ENCODE results near the gene GRXCR2.

Gene GRXCR2

GRCh38 chr5:145834917-145835847, 37.6 kb downstream of the GRXCR2 start, which contains the start of gene PRELID2:
PRELID2 (minus strand) TSS chr5:145835342; CDS start chr5:145835251, 91 bp downstream.
- no peak within 1 kb of the TSS for H4K8ac ChIP-seq (ENCODE audit: low read depth, low read length)
- peak within 1 kb of the TSS; percentile 14 for H3K18ac ChIP-seq (ENCODE audit: low read length)
- H2BK5ac ChIP-seq (ENCODE audit: low read length), result no peak within 1 kb of the TSS
- H3K56ac ChIP-seq (ENCODE audit: low read length), result peak within 1 kb of the TSS; percentile 88
- no CpG with 5 or more reads among the region's 71 CpGs for WGBS (ENCODE audit: extremely low coverage, insufficient coverage, low lambda C conversion rate)
- peak within 1 kb of the TSS; percentile 69 for H3K9ac ChIP-seq (ENCODE audit: low read length)
- no peak within 1 kb of the TSS for H3K23ac ChIP-seq (ENCODE audit: low read length)
- H3K27ac ChIP-seq (ENCODE audit: low read depth, low read length), result no peak within 1 kb of the TSS
- H3K4me2 ChIP-seq (ENCODE audit: low read length), result peak within 1 kb of the TSS; percentile 90
- no peak within 1 kb of the TSS for H4K5ac ChIP-seq (ENCODE audit: low read length)
- H3K79me1 ChIP-seq (ENCODE audit: low read length), result no peaks in the 10 kb centered on the region
- H2BK120ac ChIP-seq (ENCODE audit: low read depth, low read length), result no peak within 1 kb of the TSS
- no peaks in the 10 kb centered on the region for H3K27me3 ChIP-seq (ENCODE audit: insufficient read depth, low read length, poor library complexity)
- H2AK5ac ChIP-seq (ENCODE audit: low read length), result no peak within 1 kb of the TSS
- H3K4me1 ChIP-seq (ENCODE audit: control insufficient read depth, low read depth, low read length), result peaks cover 3% of the 10 kb centered on the region
- H3K36me3 ChIP-seq (ENCODE audit: control insufficient read depth, insufficient read depth, low read length), result no peaks in the 10 kb centered on the region
- peak within 1 kb of the TSS; percentile 50 for H3K4me3 ChIP-seq (ENCODE audit: low read length)
- H2BK15ac ChIP-seq (replicated peaks; ENCODE audit: low read depth), result no peak within 1 kb of the TSS
- H3K4ac ChIP-seq (ENCODE audit: low read depth, low read length), result no peak within 1 kb of the TSS
- DNase-seq, result peak; percentile 94
- no peaks in the 10 kb centered on the region for H3K79me2 ChIP-seq (ENCODE audit: control insufficient read depth, insufficient read depth, low read length)

GRCh38 chr5:145834554-145834916, 38.3 kb downstream of the GRXCR2 start:
- no peak overlapping the region for H2BK5ac ChIP-seq (ENCODE audit: low read length)
- no peaks in the 10 kb centered on the region for H3K79me2 ChIP-seq (ENCODE audit: control insufficient read depth, insufficient read depth, low read length)
- no peaks in the 10 kb centered on the region for H3K79me1 ChIP-seq (ENCODE audit: low read length)
- H3K4me3 ChIP-seq (ENCODE audit: low read length), result no peak overlapping the region
- peaks cover 3% of the 10 kb centered on the region for H3K4me1 ChIP-seq (ENCODE audit: control insufficient read depth, low read depth, low read length)
- WGBS (ENCODE audit: extremely low coverage, insufficient coverage, low lambda C conversion rate), result no CpG with 5 or more reads among the region's 10 CpGs
- no peak for DNase-seq
- H3K18ac ChIP-seq (ENCODE audit: low read length), result no peak overlapping the region
- H3K27me3 ChIP-seq (ENCODE audit: insufficient read depth, low read length, poor library complexity), result no peaks in the 10 kb centered on the region
- no peak overlapping the region for H4K8ac ChIP-seq (ENCODE audit: low read depth, low read length)
- H3K36me3 ChIP-seq (ENCODE audit: control insufficient read depth, insufficient read depth, low read length), result no peaks in the 10 kb centered on the region
- H3K9ac ChIP-seq (ENCODE audit: low read length), result no peak overlapping the region
- H3K56ac ChIP-seq (ENCODE audit: low read length), result no peak overlapping the region
- no peak overlapping the region for H3K27ac ChIP-seq (ENCODE audit: low read depth, low read length)
- no peak overlapping the region for H2BK120ac ChIP-seq (ENCODE audit: low read depth, low read length)
- H3K23ac ChIP-seq (ENCODE audit: low read length), result no peak overlapping the region
- peak overlapping the region; percentile 90 for H3K4me2 ChIP-seq (ENCODE audit: low read length)
- H2BK15ac ChIP-seq (replicated peaks; ENCODE audit: low read depth), result no peak overlapping the region
- H3K4ac ChIP-seq (ENCODE audit: low read depth, low read length), result no peak overlapping the region
- no peak overlapping the region for H4K5ac ChIP-seq (ENCODE audit: low read length)
- no peak overlapping the region for H2AK5ac ChIP-seq (ENCODE audit: low read length)

GRCh38 chr5:145833631-145834200, 39.1 kb downstream of the GRXCR2 start:
- Histone ChIP-seq H3K4me2 (ENCODE audit: low read length) (no peak overlapping the region), H2BK15ac (replicated peaks; ENCODE audit: low read depth) (no peak overlapping the region), H4K8ac (ENCODE audit: low read depth, low read length) (no peak overlapping the region), H3K18ac (ENCODE audit: low read length) (no peak overlapping the region), H2BK5ac (ENCODE audit: low read length) (no peak overlapping the region), H3K23ac (ENCODE audit: low read length) (no peak overlapping the region), H3K56ac (ENCODE audit: low read length) (no peak overlapping the region), H3K27ac (ENCODE audit: low read depth, low read length) (no peak overlapping the region), H2BK120ac (ENCODE audit: low read depth, low read length) (no peak overlapping the region), H3K4me3 (ENCODE audit: low read length) (no peak overlapping the region), H3K79me1 (ENCODE audit: low read length) (no peaks in the 10 kb centered on the region), H3K4ac (ENCODE audit: low read depth, low read length) (no peak overlapping the region), H3K4me1 (ENCODE audit: control insufficient read depth, low read depth, low read length) (peaks cover 3% of the 10 kb centered on the region), H2AK5ac (ENCODE audit: low read length) (no peak overlapping the region), H3K79me2 (ENCODE audit: control insufficient read depth, insufficient read depth, low read length) (no peaks in the 10 kb centered on the region), H3K36me3 (ENCODE audit: control insufficient read depth, insufficient read depth, low read length) (no peaks in the 10 kb centered on the region), H3K9ac (ENCODE audit: low read length) (no peak overlapping the region), H4K5ac (ENCODE audit: low read length) (no peak overlapping the region), H3K27me3 (ENCODE audit: insufficient read depth, low read length, poor library complexity) (no peaks in the 10 kb centered on the region)
- no peak for DNase-seq
- WGBS (ENCODE audit: extremely low coverage, insufficient coverage, low lambda C conversion rate), result no CpG with 5 or more reads among the region's 10 CpGs

DNA sequence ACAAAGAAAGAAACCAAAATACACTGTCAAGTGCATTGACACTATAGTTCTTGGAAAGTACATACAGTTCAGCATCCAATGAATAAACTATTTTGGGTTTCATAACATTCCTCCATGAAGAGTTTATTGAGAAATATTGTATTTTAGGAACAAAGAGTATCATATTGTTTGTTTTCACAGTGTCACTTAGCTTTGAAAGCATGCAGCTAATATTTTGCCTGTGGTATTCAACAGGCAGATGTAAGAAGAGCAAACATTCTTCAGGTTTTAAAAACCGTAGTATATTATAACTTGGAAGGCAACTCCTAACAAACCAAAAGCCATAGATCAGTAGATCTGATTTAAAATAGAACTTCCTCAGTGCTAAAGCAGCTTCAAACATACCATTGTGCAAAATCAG, 42.2 kb downstream of the GRXCR2 start:
- no peak overlapping the region for H3K23ac ChIP-seq (ENCODE audit: low read length)
- no peak overlapping the region for H3K4ac ChIP-seq (ENCODE audit: low read depth, low read length)

GRCh38 chr5:145829708-145830361, 43.0 kb downstream of the GRXCR2 start:
- no peak overlapping the region for H2BK5ac ChIP-seq (ENCODE audit: low read length)
- no peak overlapping the region for H4K8ac ChIP-seq (ENCODE audit: low read depth, low read length)
- no peak overlapping the region for H2AK5ac ChIP-seq (ENCODE audit: low read length)
- H3K56ac ChIP-seq (ENCODE audit: low read length), result no peak overlapping the region
- H3K27ac ChIP-seq (ENCODE audit: low read depth, low read length), result no peak overlapping the region
- no peaks in the 10 kb centered on the region for H3K36me3 ChIP-seq (ENCODE audit: control insufficient read depth, insufficient read depth, low read length)
- H3K4me1 ChIP-seq (ENCODE audit: control insufficient read depth, low read depth, low read length), result no peaks in the 10 kb centered on the region
- H3K18ac ChIP-seq (ENCODE audit: low read length), result no peak overlapping the region
- H3K27me3 ChIP-seq (ENCODE audit: insufficient read depth, low read length, poor library complexity), result no peaks in the 10 kb centered on the region
- no peak overlapping the region for H3K4ac ChIP-seq (ENCODE audit: low read depth, low read length)
- H2BK120ac ChIP-seq (ENCODE audit: low read depth, low read length), result no peak overlapping the region
- H3K79me1 ChIP-seq (ENCODE audit: low read length), result no peaks in the 10 kb centered on the region
- no peak for DNase-seq
- H4K5ac ChIP-seq (ENCODE audit: low read length), result no peak overlapping the region
- H3K4me2 ChIP-seq (ENCODE audit: low read length), result no peak overlapping the region
- H3K4me3 ChIP-seq (ENCODE audit: low read length), result no peak overlapping the region
- H2BK15ac ChIP-seq (replicated peaks; ENCODE audit: low read depth), result no peak overlapping the region
- no peaks in the 10 kb centered on the region for H3K79me2 ChIP-seq (ENCODE audit: control insufficient read depth, insufficient read depth, low read length)
- H3K9ac ChIP-seq (ENCODE audit: low read length), result no peak overlapping the region
- H3K23ac ChIP-seq (ENCODE audit: low read length), result no peak overlapping the region

More for the DNA sequence above, 42.2 kb downstream of the GRXCR2 start:
- Histone ChIP-seq H3K4me3 (ENCODE audit: low read length) (no peak overlapping the region), H2BK5ac (ENCODE audit: low read length) (no peak overlapping the region), H3K4me1 (ENCODE audit: control insufficient read depth, low read depth, low read length) (peaks cover under 1% of the 10 kb centered on the region), H3K79me2 (ENCODE audit: control insufficient read depth, insufficient read depth, low read length) (no peaks in the 10 kb centered on the region), H4K5ac (ENCODE audit: low read length) (no peak overlapping the region), H3K4me2 (ENCODE audit: low read length) (no peak overlapping the region), H2BK15ac (replicated peaks; ENCODE audit: low read depth) (no peak overlapping the region), H3K56ac (ENCODE audit: low read length) (no peak overlapping the region), H2BK120ac (ENCODE audit: low read depth, low read length) (no peak overlapping the region), H3K36me3 (ENCODE audit: control insufficient read depth, insufficient read depth, low read length) (no peaks in the 10 kb centered on the region), H3K9ac (ENCODE audit: low read length) (no peak overlapping the region), H4K8ac (ENCODE audit: low read depth, low read length) (no peak overlapping the region), H3K79me1 (ENCODE audit: low read length) (no peaks in the 10 kb centered on the region), H2AK5ac (ENCODE audit: low read length) (no peak overlapping the region), H3K27me3 (ENCODE audit: insufficient read depth, low read length, poor library complexity) (no peaks in the 10 kb centered on the region), H3K18ac (ENCODE audit: low read length) (no peak overlapping the region), H3K27ac (ENCODE audit: low read depth, low read length) (no peak overlapping the region)
- WGBS (ENCODE audit: extremely low coverage, insufficient coverage, low lambda C conversion rate), result no CpG with 5 or more reads among the region's 1 CpG
- no peak for DNase-seq
